Measurements from ENCODE around the gene MAP7.
"Not testable (repeated sequence)": the region's sequence is repeated elsewhere in the genome, so short reads cannot be mapped to it uniquely, and the experiment has no call there.

Gene MAP7

GRCh38 chr6:136411453-136412354, 138.5 kb downstream of the MAP7 start:
- peak; percentile 9 for DNase-seq

- peak; percentile 1 for DNase-seq
Measured at GRCh38 chr6:136411025-136411325, 139.2 kb downstream of the MAP7 start.

GRCh38 chr6:136410201-136411024, 139.8 kb downstream of the MAP7 start:
- DNase-seq, result no peak

GRCh38 chr6:136409597-136409996, 140.6 kb downstream of the MAP7 start:
- DNase-seq, result no peak

GRCh38 chr6:136408204-136408603, 142.0 kb downstream of the MAP7 start:
- DNase-seq, result no peak

- DNase-seq, result no peak
Measured at GRCh38 chr6:136405420-136406029, 144.7 kb downstream of the MAP7 start.

GRCh38 chr6:136404627-136405419, 145.4 kb downstream of the MAP7 start:
- no peak for DNase-seq

GRCh38 chr6:136404007-136404406, 146.2 kb downstream of the MAP7 start:
- DNase-seq, result no peak

- DNase-seq, result no peak
Measured at GRCh38 chr6:136403110-136403980, 146.9 kb downstream of the MAP7 start.

- no peak for DNase-seq
Measured at GRCh38 chr6:136401749-136402148, 148.5 kb downstream of the MAP7 start.

GRCh38 chr6:136401236-136401635, 149.0 kb downstream of the MAP7 start:
- not testable (repeated sequence) for DNase-seq

GRCh38 chr6:136398453-136398852, 151.8 kb downstream of the MAP7 start:
- no peak for DNase-seq

- no peak for DNase-seq
Measured at GRCh38 chr6:136396908-136397307, 153.3 kb downstream of the MAP7 start.

- DNase-seq, result not testable (repeated sequence)
Measured at GRCh38 chr6:136390959-136391358, 159.3 kb downstream of the MAP7 start.

- no peak for DNase-seq
Measured at GRCh38 chr6:136387316-136387715, 162.9 kb downstream of the MAP7 start.

GRCh38 chr6:136383268-136383937, 166.8 kb downstream of the MAP7 start:
- DNase-seq, result no peak

- no peak for DNase-seq
Measured at GRCh38 chr6:136382676-136383252, 167.5 kb downstream of the MAP7 start.

GRCh38 chr6:136378888-136379287, 171.3 kb downstream of the MAP7 start:
- DNase-seq, result no peak

GRCh38 chr6:136375836-136376235, 174.4 kb downstream of the MAP7 start:
- not testable (repeated sequence) for DNase-seq

- DNase-seq, result no peak
Measured at GRCh38 chr6:136371959-136372358, 178.3 kb downstream of the MAP7 start.
